Testis (tissue), 3 donors: Measurements from ENCODE around the gene SKOR2. TPM values are rescaled to one million over a fixed set of nuclear protein-coding genes. Genes with fewer than 3 reads are reported as not detected.

Experiments used
- DNase-seq: peaks from one replicate; pipeline ENCODE4 v3.0.0-alpha.2; 2019
- H3K27ac ChIP-seq, 2 donors: fragments of 200-600 bp; sonication (generic); one replicate each; pipeline ENCODE4 v1.5.1; 2019
- H3K27me3 ChIP-seq: fragments of 200-600 bp; sonication (generic); one replicate; pipeline ENCODE4 v1.5.1; 2019
- H3K36me3 ChIP-seq: fragments of 200-600 bp; sonication (generic); one replicate; pipeline ENCODE4 v1.5.1; 2017; ENCODE audit warnings: low read depth; ENCODE audit errors: missing control alignments
- H3K4me1 ChIP-seq: fragments of 200-600 bp; sonication (generic); one replicate; pipeline ENCODE4 v1.5.1; 2019
- H3K4me3 ChIP-seq, 2 donors: fragments of 200-600 bp; sonication (generic); one replicate each; pipeline ENCODE4 v1.5.1; 2017 to 2019
- H3K9me3 ChIP-seq: fragments of 200-600 bp; sonication (generic); one replicate; pipeline ENCODE4 v1.5.1; 2017
- CTCF ChIP-seq, 3 experiments: fragments of 450-650 bp in 2 of 3; fragments of 200-600 bp in 1 of 3; sonication (generic) in 1 of 3; IDR thresholded peaks; one replicate each; pipeline ENCODE4 v1.5.1; 2016 to 2019; ENCODE audit warnings: antibody characterized with exemption in 3 of 3, mild to moderate bottlenecking in 2 of 3, moderate library complexity in 1 of 3
- POLR2A ChIP-seq: fragments of 450-650 bp; IDR thresholded peaks from one replicate; pipeline ENCODE4 v1.6.1; 2017; ENCODE audit warnings: antibody characterized with exemption, mild to moderate bottlenecking, moderate library complexity
- WGBS, 2 donors: methylation state at CpG; one replicate each; pipeline ENCODE4 v1.1.5; 2018; 5-methylcytosine and 5-hydroxymethylcytosine counted together
- intact Hi-C: fragments of 100-400 bp; cut with DNase I; formaldehyde crosslinking; loops from one replicate; pipeline ENCODE4 v1.15.1; 2023; ENCODE audit warnings: low total_unique reads
- polyA plus RNA-seq: library from polyadenylated mRNA; stranded (reverse); fragments of 350-450 nt; fragmentation: Illumina TruSeq; extraction: RNeasy Lipid Tissue Mini Kit (QIAGEN cat#74804); gene quantifications from one replicate; pipeline ENCODE4 v1.2.3, GENCODE V29; 2014; ENCODE audit warnings: low read depth, low replicate concordance; ENCODE audit not compliant: insufficient read depth
- total RNA-seq, 2 donors: library from RNA; depleted of rRNA; stranded (reverse); fragments of >200 nt; gene quantifications; one replicate each; pipeline ENCODE4 v1.2.3, GENCODE V29; 2016

The SKOR2 gene
- total and polyA plus RNA-seq, 3 donors from 2014 or later: 0.43 to 1.4 (median 0.59) TPM

DNA sequence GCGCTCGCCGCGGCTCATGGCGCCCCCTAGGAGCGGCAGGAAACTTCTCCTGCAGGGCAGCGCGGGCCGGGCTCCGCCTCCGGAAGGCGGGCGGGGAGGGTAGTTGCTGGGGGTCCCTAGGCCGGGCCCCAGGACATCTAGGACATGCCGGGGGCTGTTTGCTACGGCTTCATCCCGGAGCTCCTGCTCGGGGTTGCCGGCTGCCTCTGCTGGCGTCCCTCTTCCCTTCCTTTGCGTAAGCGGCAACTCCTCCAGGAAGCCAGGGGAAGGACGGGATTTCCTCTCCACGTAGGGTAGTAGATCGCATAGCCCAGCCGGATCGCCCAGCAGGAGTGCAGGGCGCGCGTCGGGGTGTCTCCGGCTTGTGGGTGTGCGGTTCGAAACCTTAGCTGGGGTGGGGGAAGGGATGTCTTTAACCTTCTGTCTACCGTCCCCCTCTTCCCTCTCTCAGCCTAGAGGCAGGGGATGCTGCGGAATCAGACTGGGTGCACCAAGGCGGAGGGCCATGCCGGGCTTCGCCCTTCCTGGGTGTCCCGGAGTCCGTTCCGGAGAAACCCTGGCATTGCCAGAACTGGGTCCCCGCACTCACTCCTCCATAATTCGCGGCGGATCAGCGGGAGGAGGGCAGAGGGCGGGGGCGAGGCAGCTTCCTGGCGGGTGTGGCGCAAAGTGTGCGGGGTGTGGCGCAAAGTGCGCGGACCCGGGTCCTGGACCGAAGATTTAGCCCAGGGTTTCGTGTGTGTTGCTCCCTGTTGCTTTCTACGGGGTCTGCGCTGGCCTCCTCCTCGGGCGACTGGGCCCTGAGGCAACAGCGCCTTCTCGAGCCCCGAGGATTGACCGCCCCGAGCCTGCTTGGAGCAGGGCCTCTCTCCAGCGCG lies 12.2 kb upstream of the SKOR2 start:
- H3K4me1 ChIP-seq: peaks cover 8% of the 10 kb centered on the region

GRCh38 chr18:47263150-47263429 lies 11.6 kb upstream of the SKOR2 start:
- H3K9me3 ChIP-seq: no peaks in the 10 kb centered on the region
- H3K27ac ChIP-seq: no peak overlapping the region
- TF ChIP-seq POLR2A (no peak), CTCF (IDR thresholded peaks at IDR 0.05) (no peak)
- H3K36me3 ChIP-seq: no peaks in the 10 kb centered on the region
- DNase-seq: no peak
- no peaks in the 10 kb centered on the region for H3K27me3 ChIP-seq
- H3K4me3 ChIP-seq: peak overlapping the region; percentile 33 to 43
- H3K4me1 ChIP-seq: peaks cover 8% of the 10 kb centered on the region
- WGBS, 2 donors: 4 to 5% methylated on average over 7 to 16 of the region's 16 CpGs
- intact Hi-C loops: no loop called here

More for the DNA sequence above, 12.2 kb upstream of the SKOR2 start:
- TF ChIP-seq CTCF (IDR thresholded peaks at IDR 0.05) (peak in 1 of 3 experiments; percentile 18), POLR2A (no peak)
- H3K36me3 ChIP-seq: no peaks in the 10 kb centered on the region
- DNase-seq: no peak
- H3K4me3 ChIP-seq: peak overlapping the region; percentile 33 to 43
- WGBS, 2 donors: 1% methylated on average over 27 to 61 of the region's 69 CpGs
- H3K27me3 ChIP-seq: no peaks in the 10 kb centered on the region
- no peak overlapping the region for H3K27ac ChIP-seq
- intact Hi-C loops: no loop called here
- H3K9me3 ChIP-seq: no peaks in the 10 kb centered on the region

DNA sequence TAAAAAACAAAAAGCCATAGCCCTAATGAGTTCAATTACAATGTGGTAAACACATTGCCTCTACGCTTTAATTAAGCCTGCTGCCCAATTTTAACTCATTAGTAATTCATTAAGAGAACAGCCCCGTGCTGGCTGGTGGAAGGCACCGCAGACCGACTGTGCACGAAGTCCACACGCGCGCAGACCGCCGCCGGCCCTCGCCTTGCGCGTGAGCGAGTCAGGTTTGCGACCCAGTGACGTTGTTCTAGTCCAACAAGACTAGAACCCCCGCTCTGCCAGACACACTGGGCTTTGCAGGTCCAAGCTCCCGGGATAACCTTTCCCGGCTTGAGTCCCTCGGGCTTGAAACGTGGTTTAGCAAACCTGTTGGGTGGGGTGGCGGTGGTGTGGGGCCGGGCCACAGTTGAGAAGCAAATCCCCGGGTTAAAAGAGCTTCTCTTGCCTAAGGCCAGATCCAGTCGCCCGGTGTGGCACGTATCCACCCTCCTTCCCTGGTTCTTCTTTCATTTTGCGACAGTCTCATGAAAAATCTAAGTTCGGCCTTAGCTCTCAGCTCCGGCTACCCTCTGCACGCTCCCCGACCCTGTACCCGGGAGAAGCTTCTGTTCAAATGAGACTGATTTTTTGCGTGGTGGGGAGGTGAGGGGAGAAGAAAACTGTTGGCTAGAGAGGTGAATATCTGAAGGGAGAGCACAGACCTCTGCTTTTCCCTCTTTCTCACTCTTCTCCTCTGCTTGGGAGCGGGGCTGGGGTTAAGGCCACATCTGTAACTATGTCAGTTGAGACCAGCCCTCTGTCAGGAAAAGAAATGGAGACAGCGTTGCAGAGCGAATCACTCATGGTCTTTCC lies 11.1 kb upstream of the SKOR2 start:
- H3K4me1 ChIP-seq: peaks cover 8% of the 10 kb centered on the region
- peak overlapping the region in 1 of 2 donors; percentile 43 for H3K4me3 ChIP-seq
- H3K9me3 ChIP-seq: no peaks in the 10 kb centered on the region
- no peak overlapping the region for H3K27ac ChIP-seq
- no peak for TF ChIP-seq CTCF (IDR thresholded peaks at IDR 0.05)
- 4 to 5% methylated on average over 18 to 38 of the region's 38 CpGs for WGBS, 2 donors
- H3K36me3 ChIP-seq: no peaks in the 10 kb centered on the region
- DNase-seq: no peak
- no peaks in the 10 kb centered on the region for H3K27me3 ChIP-seq
- intact Hi-C loops: no loop called here

GRCh38 chr18:47261902-47262300 lies 10.4 kb upstream of the SKOR2 start:
- no peak for DNase-seq
- Histone ChIP-seq H3K4me1 (peaks cover 8% of the 10 kb centered on the region), H3K4me3 (no peak overlapping the region), H3K9me3 (no peaks in the 10 kb centered on the region), H3K27me3 (no peaks in the 10 kb centered on the region), H3K36me3 (no peaks in the 10 kb centered on the region), H3K27ac (no peak overlapping the region)
- TF ChIP-seq CTCF (IDR thresholded peaks at IDR 0.05): no peak
- no peak for TF ChIP-seq POLR2A
- 2 to 3% methylated on average over 19 of the region's 19 CpGs for WGBS, 2 donors
- intact Hi-C loops: no loop called here
